ENCODE measurements around the gene CDC37.

DNA sequence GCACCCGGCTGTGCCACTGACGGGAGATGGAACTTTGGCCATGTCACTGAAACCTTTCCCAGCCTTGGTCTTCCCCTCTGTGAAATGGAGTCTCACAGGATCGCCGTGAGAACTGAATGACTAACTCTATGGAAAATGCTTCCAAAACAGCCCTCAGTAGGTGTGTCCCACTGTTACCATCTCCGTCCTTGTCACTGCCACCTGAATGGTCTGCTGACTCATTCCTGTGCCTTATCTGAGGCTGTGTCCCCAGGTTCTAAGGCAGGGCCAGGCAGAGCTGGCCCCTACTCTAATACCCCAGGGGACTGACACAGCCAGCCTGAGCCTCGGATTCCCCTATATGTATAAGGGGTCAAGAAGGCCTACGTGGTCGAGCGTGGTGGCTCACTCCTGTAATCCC, 4.5 kb downstream of the CDC37 start:
- TF ChIP-seq, protein P1, sequence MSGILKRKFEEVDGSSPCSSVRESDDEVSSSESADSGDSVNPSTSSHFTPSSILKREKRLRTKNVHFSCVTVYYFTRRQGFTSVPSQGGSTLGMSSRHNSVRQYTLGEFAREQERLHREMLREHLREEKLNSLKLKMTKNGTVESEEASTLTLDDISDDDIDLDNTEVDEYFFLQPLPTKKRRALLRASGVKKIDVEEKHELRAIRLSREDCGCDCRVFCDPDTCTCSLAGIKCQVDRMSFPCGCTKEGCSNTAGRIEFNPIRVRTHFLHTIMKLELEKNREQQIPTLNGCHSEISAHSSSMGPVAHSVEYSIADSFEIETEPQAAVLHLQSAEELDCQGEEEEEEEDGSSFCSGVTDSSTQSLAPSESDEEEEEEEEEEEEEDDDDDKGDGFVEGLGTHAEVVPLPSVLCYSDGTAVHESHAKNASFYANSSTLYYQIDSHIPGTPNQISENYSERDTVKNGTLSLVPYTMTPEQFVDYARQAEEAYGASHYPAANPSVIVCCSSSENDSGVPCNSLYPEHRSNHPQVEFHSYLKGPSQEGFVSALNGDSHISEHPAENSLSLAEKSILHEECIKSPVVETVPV (CRISPR knock-in tag; IDR thresholded peaks at IDR 0.05): no peak
- TF ChIP-seq CSDC2 (CRISPR knock-in tag; IDR thresholded peaks at IDR 0.05) (no peak), ARNTL (CRISPR knock-in tag; IDR thresholded peaks at IDR 0.05; ENCODE audit: borderline replicate concordance, low read depth) (no peak), ZFP30 (CRISPR knock-in tag; IDR thresholded peaks at IDR 0.05) (no peak), OSR1 (CRISPR knock-in tag; IDR thresholded peaks at IDR 0.05) (no peak), ZFP3 (CRISPR knock-in tag; IDR thresholded peaks at IDR 0.05) (no peak), ISL1 (CRISPR knock-in tag; IDR thresholded peaks at IDR 0.05) (no peak), RARB (CRISPR knock-in tag; IDR thresholded peaks at IDR 0.05) (no peak)
- TF ChIP-seq, protein P2, sequence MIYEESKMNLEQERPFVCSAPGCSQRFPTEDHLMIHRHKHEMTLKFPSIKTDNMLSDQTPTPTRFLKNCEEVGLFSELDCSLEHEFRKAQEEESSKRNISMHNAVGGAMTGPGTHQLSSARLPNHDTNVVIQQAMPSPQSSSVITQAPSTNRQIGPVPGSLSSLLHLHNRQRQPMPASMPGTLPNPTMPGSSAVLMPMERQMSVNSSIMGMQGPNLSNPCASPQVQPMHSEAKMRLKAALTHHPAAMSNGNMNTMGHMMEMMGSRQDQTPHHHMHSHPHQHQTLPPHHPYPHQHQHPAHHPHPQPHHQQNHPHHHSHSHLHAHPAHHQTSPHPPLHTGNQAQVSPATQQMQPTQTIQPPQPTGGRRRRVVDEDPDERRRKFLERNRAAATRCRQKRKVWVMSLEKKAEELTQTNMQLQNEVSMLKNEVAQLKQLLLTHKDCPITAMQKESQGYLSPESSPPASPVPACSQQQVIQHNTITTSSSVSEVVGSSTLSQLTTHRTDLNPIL (CRISPR knock-in tag; IDR thresholded peaks at IDR 0.05; ENCODE audit: low read depth): no peak
- TF ChIP-seq, protein P3, sequence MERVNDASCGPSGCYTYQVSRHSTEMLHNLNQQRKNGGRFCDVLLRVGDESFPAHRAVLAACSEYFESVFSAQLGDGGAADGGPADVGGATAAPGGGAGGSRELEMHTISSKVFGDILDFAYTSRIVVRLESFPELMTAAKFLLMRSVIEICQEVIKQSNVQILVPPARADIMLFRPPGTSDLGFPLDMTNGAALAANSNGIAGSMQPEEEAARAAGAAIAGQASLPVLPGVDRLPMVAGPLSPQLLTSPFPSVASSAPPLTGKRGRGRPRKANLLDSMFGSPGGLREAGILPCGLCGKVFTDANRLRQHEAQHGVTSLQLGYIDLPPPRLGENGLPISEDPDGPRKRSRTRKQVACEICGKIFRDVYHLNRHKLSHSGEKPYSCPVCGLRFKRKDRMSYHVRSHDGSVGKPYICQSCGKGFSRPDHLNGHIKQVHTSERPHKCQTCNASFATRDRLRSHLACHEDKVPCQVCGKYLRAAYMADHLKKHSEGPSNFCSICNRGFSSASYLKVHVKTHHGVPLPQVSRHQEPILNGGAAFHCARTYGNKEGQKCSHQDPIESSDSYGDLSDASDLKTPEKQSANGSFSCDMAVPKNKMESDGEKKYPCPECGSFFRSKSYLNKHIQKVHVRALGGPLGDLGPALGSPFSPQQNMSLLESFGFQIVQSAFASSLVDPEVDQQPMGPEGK (CRISPR knock-in tag; IDR thresholded peaks at IDR 0.05; ENCODE audit: borderline replicate concordance): no peak
- TF ChIP-seq, protein P4, sequence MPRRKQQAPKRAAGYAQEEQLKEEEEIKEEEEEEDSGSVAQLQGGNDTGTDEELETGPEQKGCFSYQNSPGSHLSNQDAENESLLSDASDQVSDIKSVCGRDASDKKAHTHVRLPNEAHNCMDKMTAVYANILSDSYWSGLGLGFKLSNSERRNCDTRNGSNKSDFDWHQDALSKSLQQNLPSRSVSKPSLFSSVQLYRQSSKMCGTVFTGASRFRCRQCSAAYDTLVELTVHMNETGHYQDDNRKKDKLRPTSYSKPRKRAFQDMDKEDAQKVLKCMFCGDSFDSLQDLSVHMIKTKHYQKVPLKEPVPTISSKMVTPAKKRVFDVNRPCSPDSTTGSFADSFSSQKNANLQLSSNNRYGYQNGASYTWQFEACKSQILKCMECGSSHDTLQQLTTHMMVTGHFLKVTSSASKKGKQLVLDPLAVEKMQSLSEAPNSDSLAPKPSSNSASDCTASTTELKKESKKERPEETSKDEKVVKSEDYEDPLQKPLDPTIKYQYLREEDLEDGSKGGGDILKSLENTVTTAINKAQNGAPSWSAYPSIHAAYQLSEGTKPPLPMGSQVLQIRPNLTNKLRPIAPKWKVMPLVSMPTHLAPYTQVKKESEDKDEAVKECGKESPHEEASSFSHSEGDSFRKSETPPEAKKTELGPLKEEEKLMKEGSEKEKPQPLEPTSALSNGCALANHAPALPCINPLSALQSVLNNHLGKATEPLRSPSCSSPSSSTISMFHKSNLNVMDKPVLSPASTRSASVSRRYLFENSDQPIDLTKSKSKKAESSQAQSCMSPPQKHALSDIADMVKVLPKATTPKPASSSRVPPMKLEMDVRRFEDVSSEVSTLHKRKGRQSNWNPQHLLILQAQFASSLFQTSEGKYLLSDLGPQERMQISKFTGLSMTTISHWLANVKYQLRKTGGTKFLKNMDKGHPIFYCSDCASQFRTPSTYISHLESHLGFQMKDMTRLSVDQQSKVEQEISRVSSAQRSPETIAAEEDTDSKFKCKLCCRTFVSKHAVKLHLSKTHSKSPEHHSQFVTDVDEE (CRISPR knock-in tag; IDR thresholded peaks at IDR 0.05): no peak
